Stimulated activated CD8-positive, alpha-beta memory T cell treated with anti-CD3 and anti-CD28 coated beads, Interleukin-4, amount 100 ng/mL, for 1 hour (primary cell): ENCODE results near the gene DNPH1.

ENCODE experiments used
- DNase-seq, 2 donors: peaks; one replicate each; pipeline ENCODE4 v3.0.0-alpha.2; 2020; ENCODE audit warnings: low read depth in 2 of 2, low spot score in 1 of 2

DNPH1 gene

DNA sequence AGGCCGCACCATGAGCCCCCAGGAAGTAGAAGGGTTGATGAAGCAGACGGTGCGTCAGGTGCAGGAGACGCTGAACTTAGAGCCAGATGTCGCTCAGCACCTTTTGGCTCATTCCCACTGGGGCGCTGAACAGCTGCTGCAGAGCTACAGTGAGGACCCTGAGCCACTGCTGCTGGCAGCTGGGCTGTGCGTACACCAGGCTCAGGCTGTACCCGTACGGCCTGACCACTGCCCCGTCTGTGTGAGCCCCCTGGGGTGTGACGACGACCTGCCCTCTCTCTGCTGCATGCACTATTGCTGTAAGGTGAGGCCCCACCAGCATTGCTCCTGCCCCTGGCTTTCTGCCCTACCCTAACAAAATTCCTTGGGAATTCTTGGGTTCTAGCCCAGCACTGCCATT, 13.1 kb downstream of the DNPH1 start:
- DNase-seq: no peak

DNA sequence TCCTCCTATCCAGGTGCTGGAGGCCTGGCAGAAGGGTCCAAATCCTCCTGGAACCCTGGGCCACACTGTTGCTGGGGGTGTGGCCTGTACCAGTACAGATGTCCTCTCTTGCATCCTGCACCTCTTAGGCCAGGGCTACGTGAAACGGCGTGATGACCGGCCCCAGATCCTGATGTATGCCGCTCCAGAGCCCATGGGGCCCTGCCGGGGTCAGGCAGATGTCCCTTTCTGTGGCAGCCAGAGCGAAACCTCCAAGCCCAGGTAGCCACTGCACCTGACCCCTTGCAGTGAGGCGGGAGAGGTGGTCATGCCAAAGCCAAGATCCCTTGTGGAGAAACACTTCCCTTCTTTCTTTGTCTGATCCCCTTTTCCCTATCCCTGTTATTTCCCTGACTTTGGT, 14.2 kb downstream of the DNPH1 start:
- no peak for DNase-seq

DNA sequence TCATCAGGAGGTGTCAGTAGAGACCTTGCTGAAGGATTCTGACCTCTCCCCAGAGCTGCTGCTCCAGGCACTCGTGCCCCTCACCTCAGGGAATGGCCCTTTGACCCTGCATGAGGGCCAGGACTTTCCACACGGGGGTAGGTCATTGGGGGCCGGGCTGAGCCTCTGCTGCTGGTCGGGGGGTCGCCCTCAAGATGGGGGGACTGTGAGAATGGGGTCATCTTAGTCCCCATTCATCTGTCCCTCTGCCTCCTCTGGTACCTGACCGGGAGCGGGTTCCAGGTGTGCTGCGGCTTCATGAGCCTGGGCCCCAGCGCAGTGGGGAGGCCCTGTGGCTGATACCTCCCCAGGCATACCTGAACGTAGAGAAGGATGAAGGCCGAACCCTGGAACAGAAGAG, 15.8 kb downstream of the DNPH1 start:
- no peak for DNase-seq

DNA sequence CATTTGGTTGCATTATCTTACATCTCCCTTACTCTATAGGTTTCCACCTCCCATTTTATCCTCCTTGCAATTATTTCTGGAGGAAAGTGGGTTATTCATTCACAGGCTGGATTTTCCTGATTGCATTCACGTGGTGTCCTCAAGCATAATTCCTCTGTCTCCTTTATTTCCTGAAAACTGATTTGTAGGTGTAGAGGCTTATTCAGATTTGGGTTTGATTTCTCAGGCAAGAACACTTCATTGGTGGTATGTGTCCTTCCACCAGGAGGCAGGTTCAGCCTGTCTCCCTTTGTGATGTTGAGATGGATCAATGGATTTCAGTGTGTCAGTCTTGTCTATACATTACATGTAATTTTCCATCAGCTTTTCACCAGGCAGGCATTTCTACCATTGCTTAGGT, 17.3 kb downstream of the DNPH1 start:
- DNase-seq: no peak

DNA sequence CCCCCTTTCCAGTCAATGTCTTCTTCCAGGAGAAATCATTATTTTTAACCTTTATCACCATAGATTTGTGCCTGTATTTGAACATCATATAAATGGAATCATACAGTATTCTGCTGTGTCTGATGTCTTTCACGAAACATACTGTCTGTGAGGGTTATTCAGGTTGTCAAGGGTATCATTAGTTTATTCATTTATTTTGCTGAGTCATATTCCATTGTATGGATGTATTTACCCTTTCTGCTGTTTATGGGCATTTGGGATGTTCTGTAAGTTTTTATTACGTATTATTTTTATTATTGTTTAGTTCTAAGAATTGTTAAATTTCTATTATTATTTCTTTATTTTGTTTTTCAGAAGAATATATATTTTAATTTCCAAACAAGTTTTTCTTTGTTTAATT, 22.0 kb downstream of the DNPH1 start:
- no peak for DNase-seq

DNA sequence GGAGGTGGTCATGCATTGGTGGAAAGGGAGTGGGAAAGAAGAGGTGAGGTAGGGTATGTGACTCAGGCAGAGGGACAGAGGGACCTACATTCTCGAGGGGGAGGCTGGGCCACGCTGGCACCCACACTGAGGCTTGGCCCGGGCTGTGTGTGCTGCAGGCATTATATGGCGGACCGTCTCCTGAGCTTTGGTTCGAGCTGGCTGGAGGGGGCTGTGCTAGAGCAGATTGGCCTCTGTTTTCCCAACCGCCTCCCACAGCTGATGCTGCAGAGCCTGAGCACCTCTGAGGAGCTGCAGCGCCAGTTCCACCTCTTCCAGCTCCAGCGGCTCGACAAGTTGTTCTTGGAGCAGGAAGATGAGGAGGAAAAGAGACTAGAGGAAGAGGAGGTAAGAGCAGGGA, 23.4 kb downstream of the DNPH1 start:
- no peak for DNase-seq

DNA sequence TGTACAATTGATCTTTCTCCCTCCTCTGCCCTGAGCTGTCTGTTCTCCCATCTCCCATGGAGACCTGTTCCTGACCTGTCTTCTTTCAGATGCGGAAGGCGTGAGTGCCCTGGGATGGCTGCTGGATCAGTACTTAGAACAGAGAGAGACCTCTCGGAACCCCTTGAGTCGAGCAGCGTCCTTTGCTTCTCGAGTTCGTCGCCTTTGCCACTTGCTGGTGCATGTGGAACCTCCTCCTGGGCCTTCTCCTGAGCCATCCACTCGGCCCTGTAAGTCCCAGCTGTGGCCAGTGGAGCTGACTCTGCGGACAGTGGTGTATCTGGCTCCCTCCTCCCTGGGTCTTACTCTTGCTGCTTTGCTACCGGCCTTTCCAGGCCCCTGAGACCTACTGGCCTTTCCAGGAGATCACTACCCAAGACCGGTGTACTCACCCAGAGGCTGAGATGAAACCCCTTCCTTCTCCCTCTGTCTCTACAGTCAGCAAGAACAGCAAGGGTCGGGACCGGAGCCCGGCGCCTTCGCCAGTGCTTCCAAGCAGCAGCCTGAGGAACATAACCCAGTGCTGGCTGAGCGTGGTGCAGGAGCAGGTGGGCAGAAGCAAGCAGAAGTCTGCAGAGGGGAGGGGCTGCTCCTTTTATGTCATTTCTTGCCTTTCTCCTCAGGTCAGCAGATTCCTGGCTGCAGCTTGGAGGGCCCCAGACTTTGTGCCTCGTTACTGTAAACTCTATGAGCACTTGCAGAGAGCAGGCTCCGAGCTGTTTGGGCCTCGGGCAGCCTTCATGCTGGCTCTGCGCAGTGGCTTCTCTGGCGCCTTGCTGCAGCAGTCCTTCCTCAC, 24.8 kb downstream of the DNPH1 start:
- no peak for DNase-seq

DNA sequence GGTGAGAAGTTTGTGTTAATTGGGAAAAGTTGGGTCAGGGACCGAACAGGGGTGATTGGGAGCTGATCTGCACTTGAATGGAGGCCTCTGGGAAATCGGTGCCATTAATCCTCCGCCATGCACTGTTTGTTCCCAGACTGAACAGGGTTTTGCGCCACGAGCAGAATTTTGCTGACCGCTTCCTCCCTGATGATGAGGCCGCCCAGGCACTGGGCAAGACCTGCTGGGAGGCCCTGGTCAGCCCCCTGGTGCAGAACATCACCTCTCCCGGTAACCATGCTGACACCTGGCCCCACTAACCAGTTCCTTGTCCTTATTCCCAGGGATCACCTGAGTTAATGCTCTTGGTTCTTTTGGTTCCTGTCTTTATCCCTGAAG, 25.6 kb downstream of the DNPH1 start:
- DNase-seq: no peak

DNA sequence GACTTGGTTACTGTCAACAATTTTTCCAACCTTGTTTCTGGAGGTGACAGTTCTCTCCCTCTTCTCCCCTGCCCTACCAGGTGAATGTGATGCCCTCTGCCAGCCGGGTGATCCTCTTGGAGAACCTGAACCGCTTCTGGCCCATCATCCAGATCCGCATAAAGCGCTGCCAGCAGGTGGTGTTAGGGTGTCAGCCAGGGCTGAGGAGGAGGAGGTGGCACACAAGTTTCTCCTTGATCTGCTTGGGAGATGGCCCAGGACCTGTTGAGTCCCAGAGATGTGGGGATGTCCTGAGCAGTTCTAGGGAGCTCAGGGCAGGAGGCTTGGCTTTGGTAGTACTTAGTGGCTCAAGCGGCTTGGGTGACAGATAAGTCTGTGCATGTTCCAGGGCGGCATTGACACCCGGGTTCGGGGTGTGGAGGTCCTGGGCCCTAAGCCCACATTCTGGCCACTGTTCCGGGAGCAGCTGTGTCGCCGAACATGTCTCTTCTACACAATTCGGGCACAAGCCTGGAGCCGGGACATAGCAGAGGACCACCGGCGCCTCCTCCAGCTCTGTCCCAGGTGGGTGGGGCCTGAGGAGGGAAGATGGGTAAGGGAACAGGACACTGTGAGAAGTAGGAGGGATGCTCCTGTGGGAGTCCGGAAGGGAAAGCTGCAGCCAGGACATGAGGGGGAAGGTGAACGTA, 26.1 kb downstream of the DNPH1 start:
- DNase-seq: no peak

DNA sequence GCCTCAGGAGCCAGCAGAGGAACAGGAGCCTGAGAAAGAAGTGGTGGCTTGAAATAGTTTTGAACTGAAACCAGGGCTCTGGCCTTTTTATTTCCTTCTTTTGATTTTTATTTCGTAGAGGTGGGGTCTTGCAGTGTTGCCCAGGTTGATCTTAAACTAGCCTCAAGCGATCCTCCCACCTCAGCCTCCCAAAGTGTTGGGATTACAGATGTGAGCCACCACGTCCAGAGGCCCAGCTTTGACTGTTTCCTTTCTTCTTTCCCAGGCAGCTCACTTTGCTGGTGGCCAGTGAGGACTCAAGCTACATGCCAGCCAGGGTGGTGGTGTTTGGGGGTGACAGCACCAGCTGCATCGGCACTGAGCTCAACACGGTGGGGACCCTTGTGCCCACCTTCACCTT, 26.8 kb downstream of the DNPH1 start:
- DNase-seq: no peak

DNA sequence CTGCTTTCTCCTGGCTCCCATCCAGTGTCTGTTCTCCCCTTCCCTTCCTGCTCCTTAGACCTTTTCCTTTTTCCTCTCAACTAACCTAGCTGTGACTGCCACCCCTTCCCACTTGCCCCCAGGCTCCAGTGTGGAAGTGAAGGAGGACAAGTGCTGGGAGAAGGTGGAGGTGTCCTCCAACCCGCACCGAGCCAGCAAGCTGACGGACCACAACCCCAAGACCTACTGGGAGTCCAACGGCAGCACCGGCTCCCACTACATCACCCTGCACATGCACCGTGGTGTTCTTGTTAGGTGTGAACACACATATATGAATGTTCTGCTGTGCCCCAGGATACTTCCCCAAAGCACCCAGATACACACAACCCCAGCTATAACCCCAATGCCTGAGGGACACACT, 28.7 kb downstream of the DNPH1 start:
- no peak for DNase-seq

DNA sequence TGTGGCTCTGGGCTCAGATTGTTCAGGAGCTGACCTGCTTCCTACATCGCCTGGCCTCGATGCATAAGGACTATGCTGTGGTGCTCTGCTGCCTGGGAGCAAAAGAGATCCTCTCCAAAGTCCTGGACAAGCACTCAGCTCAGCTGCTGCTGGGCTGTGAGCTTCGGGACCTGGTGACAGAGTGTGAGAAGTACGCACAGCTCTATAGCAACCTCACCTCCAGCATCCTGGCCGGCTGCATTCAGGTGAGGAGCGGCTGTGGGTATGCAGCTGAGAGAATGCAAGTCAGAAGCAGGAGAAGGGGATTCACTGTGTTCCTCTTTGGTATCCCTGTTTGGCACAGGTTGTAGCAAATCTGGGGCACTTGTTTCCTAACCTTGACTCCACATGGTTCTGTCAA, 29.4 kb downstream of the DNPH1 start:
- DNase-seq: no peak

DNA sequence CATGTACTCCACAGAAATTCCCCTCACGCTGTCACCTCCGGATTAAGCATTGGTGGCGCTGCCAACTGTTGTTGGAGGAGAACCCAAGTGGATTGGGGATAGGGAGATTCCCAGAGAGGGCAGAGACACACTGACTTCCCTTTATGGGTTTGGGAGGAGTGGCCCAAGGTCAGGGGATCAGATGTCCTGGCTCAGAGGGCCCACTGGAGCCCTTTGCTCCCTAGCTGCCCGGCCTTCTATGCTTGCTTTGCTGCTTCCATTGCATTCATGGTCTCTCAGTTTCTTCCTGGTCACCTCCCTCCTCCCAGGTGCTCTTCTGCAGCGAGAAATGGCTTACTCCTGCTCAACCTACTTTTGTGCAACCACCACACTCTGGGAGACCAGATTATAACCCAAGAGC, 32.9 kb downstream of the DNPH1 start:
- DNase-seq: no peak

DNA sequence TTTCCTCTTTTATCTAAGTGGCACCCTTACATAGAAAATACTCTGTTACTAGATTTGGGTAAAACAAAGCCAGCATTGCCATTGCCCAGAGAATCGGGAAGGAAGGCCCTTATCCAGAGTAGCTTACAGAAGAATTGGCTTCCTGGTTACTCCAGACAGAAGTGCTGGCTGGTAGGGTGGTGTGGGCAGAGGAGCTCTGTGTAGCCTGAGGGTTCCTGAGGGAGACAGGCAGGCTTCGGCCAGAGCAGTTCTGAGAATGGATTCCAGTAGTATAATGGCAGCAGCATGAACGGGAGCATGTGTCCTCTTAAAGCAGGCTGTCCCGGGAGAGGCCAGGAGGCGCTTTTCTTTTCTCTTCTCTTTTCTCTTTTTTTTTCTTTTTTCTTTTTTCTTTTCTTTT, 35.4 kb downstream of the DNPH1 start:
- no peak for DNase-seq

DNA sequence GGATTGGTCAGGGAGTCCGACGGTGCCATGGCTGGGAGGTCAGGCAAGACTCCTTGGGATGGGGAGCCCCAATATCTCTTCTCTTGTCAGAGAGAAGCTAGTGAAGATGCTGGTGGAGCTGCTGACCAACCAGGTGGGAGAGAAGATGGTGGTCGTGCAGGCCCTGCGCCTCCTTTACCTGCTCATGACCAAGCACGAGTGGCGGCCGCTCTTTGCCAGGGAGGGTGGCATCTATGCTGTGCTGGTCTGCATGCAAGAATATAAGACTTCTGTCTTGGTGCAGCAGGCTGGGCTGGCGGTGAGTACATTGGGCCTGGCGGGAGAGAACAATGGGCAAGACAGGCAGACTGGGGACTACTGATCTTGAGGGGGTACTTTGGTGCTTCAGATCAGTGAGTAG, 36.4 kb downstream of the DNPH1 start:
- DNase-seq: no peak

DNA sequence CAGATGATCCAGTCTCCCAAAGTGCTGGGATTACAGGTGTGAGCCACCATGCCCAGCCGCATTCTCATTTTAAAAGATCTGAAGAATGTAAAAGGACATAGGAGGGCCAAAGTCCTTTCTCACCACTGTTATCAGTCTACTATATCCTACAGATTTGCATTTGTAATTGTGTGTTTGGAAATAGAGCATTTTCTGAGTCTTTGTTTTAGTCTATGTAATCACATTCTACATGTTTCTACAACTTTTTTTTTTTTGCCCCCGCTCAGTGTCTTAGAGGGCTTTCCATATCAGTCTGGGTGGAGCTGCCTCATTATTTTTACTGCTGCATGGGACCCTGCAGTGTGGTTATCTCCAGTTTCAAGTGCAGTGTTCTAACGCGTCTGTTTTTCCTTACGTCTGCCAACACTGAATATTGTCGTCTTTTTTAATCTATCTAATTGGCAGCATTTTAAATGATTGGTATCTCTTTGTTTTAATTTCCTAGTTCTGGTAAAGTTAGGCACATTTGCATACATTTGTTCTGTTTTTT, 39.4 kb downstream of the DNPH1 start:
- DNase-seq: no peak

DNA sequence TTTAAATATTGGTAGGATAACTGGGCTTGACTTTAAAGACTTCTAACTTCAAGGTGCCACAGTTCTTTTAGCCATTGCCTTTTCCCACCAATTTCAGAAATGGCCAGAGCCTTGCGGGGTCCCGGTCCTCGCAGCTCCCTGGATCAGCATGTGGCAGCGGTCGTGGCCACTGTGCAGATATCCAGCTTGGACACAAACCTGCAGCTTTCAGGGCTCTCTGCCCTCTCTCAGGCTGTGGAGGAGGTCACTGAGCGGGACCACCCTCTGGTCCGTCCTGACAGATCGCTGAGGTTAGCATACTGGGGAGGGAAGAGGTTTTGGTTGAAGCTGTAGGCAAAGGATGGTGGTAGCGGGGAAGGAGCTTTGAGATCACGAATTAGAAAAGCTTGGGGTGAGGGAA, 40.9 kb downstream of the DNPH1 start:
- no peak for DNase-seq

DNA sequence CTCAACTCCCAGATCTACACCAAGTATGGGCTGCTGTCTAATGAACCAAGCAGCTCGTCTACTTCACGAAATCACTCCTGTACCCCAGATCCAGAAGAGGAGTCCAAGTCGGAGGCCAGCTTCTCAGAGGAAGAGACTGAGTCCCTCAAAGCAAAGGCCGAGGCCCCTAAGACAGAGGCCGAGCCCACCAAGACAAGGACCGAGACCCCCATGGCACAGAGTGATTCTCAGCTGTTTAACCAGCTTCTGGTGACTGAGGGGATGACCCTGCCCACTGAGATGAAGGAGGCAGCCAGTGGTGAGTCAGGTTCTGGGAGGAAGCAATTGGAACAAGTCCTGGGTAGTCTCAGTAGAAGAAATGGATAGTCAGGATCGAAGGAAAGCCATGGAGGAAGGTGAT, 41.5 kb downstream of the DNPH1 start:
- DNase-seq: no peak

DNA sequence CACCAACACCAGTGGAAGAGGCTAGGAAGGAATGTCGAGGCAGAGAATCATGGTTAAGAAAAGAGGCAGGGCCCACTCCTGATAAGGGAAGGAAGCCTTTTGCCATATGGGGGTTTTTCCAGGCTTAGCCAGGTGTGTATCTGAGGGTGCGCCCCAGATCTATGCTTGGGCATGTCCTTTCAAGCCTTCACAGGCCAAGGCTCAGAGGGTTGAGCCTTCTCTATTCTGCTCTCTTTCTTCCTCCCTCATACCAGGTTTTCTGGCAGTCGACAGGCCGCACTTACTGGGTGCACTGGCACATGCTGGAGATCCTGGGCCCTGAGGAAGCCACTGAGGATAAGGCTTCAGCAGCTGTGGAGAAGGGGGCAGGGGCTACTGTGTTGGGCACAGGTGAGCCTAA, 42.6 kb downstream of the DNPH1 start:
- DNase-seq: no peak

DNA sequence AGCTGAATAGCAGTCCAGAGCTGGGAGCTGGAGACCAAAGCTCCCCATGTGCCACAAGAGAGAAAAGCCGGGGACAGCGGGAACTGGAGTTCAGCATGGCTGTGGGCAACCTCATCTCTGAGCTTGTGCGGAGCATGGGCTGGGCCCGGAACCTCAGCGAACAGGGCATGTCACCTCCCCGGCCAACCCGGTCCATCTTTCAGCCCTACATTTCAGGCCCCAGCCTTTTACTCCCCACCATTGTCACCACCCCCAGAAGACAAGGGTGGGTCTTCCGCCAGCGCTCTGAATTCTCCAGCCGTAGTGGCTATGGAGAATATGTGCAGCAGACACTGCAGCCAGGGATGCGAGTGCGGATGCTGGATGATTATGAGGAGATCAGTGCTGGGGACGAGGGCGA, 43.3 kb downstream of the DNPH1 start:
- no peak for DNase-seq

DNA sequence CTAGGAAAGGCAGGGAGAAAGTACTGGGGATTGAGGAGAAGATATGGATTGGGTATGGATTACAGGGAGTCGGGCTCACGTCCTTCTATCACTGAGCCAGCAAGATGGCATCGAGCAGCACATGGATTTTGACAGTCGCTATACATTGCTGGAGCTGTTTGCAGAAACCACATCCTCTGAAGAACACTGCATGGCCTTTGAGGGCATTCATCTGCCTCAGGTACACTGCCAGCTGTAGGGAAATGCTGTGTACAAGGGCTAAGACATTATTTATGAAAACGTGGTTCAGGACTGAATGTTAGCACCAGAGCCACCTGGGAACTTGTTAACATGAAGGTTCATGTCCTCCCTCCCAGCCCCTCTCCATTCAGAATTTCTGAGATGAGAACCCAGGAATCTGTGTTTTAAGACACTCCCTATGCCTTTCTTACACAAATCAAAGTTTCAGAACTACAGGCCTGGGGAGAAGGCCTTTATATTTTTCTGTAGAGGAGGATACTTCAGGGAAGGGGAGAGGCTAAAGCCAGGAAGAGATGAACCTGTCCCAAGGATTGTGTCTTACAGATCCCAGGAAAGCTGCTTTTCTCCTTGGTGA, 43.8 kb downstream of the DNPH1 start:
- no peak for DNase-seq

DNA sequence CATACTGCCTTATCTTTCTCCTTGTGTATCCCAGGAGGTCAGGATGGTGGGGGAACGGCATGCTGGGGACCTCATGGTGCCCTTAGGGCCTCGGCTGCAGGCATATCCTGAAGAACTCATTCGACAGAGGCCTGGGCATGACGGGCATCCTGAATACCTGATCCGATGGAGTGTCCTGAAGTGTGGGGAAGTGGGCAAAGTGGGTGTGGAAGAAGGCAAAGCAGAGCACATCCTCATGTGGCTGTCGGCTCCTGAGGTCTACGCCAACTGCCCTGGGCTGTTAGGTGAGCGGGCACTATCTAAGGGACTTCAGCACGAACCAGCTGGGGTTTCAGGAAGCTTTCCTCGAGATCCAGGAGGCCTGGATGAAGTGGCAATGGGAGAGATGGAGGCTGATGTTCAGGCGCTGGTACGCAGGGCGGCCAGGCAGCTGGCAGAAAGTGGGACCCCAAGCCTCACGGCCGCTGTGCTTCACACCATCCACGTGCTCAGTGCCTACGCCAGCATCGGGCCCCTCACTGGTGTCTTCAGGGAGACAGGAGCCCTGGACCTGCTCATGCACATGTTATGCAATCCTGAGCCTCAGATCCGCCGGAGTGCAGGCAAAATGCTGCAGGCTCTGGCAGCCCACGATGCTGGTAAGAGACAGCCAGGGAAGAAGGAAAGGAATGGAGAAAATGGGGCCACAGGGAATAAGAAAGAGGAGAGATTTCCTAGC, 44.9 kb downstream of the DNPH1 start:
- no peak for DNase-seq
